Glomerular endothelial cell (primary cell): ENCODE results near the gene IFITM1. TPM values are rescaled to one million over a fixed set of nuclear protein-coding genes. Genes with fewer than 3 reads are reported as not detected.
"Not testable (repeated sequence)": the region's sequence is repeated elsewhere in the genome, so short reads cannot be mapped to it uniquely, and the experiment has no call there.

ENCODE experiments used
- DNase-seq: peaks from one replicate; pipeline ENCODE4 v3.0.0-alpha.2; 2011; ENCODE audit warnings: low read depth, low spot score; ENCODE audit errors: extremely low read depth
- total RNA-seq: library from RNA; depleted of rRNA; stranded (reverse); fragments of >200 nt; gene quantifications from 2 replicates; pipeline ENCODE4 v1.2.3, GENCODE V29; 2015

Gene IFITM1
- total RNA-seq, 1 donor from 2014 or later = 86.5 TPM

- DNase-seq = not testable (repeated sequence)
These were observed 5.8 kb upstream of the IFITM1 start, which contains the start of gene IFITM2 for GRCh38 chr11:307766-308708. Gene IFITM2, plus strand, starts transcription at chr11:307816. Its CDS starts 377 bp downstream, at chr11:308193.

GRCh38 chr11:308740-309665 lies 4.8 kb upstream of the IFITM1 start:
- DNase-seq = not testable (repeated sequence)

GRCh38 chr11:309979-310572 lies 3.8 kb upstream of the IFITM1 start:
- DNase-seq = not testable (repeated sequence)

- not testable (repeated sequence) for DNase-seq
These were observed 2.7 kb upstream of the IFITM1 start for GRCh38 chr11:311013-311748.

GRCh38 chr11:312092-312816 lies 1.6 kb upstream of the IFITM1 start:
- DNase-seq = no peak

GRCh38 chr11:313304-313786 lies 495 bp upstream of the IFITM1 start:
- no peak for DNase-seq

- not testable (repeated sequence) for DNase-seq
These were observed 675 bp downstream of the IFITM1 start for GRCh38 chr11:314554-314875.

- DNase-seq = no peak
These were observed 1.2 kb downstream of the IFITM1 start for GRCh38 chr11:315051-315481.

GRCh38 chr11:315516-315994 lies 1.7 kb downstream of the IFITM1 start:
- DNase-seq = no peak

- DNase-seq = no peak
These were observed 2.3 kb downstream of the IFITM1 start for GRCh38 chr11:316031-316701.

- no peak for DNase-seq
These were observed 3.1 kb downstream of the IFITM1 start for GRCh38 chr11:316891-317301.

GRCh38 chr11:317668-318404 lies 4.0 kb downstream of the IFITM1 start:
- not testable (repeated sequence) for DNase-seq

- DNase-seq = not testable (repeated sequence)
These were observed 4.7 kb downstream of the IFITM1 start for GRCh38 chr11:318405-319120.

- DNase-seq = not testable (repeated sequence)
These were observed 5.5 kb downstream of the IFITM1 start for GRCh38 chr11:319121-319887.

- not testable (repeated sequence) for DNase-seq
These were observed 6.0 kb downstream of the IFITM1 start for GRCh38 chr11:319888-320273.

- no peak for DNase-seq
These were observed 10.3 kb downstream of the IFITM1 start for GRCh38 chr11:324156-324555.
